Suprapubic skin (tissue), 3 donors: Measurements from ENCODE around the gene PARD3B.

Experiments
- EP300 ChIP-seq: sonication (generic); formaldehyde crosslinking; IDR thresholded peaks from one replicate; pipeline ENCODE4 v1.6.1; 2017; ENCODE audit warnings: antibody characterized with exemption
- TF ChIP-seq, protein P1 (sequence below), 2 donors: fragments of 200-600 bp in 1 of 2; fragments of 450-650 bp in 1 of 2; sonication (generic) in 1 of 2; IDR thresholded peaks; one replicate each; pipeline ENCODE4 v1.5.1; 2016 to 2019; ENCODE audit warnings: antibody characterized with exemption in 2 of 2, mild to moderate bottlenecking in 1 of 2, moderate library complexity in 1 of 2

GRCh38 chr2:204505488-204505887 is 39.8 kb upstream of the PARD3B start:
- no peak for TF ChIP-seq EP300
- TF ChIP-seq, protein P1, sequence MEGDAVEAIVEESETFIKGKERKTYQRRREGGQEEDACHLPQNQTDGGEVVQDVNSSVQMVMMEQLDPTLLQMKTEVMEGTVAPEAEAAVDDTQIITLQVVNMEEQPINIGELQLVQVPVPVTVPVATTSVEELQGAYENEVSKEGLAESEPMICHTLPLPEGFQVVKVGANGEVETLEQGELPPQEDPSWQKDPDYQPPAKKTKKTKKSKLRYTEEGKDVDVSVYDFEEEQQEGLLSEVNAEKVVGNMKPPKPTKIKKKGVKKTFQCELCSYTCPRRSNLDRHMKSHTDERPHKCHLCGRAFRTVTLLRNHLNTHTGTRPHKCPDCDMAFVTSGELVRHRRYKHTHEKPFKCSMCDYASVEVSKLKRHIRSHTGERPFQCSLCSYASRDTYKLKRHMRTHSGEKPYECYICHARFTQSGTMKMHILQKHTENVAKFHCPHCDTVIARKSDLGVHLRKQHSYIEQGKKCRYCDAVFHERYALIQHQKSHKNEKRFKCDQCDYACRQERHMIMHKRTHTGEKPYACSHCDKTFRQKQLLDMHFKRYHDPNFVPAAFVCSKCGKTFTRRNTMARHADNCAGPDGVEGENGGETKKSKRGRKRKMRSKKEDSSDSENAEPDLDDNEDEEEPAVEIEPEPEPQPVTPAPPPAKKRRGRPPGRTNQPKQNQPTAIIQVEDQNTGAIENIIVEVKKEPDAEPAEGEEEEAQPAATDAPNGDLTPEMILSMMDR (IDR thresholded peaks at IDR 0.05) = no peak
